HCT116 (cell line): Measurements from ENCODE around the gene LIMS2.

Source experiments
- ATF3 ChIP-seq: IDR thresholded peaks from 2 replicates; pipeline ENCODE4 v1.6.1; 2012
- CEBPB ChIP-seq: IDR thresholded peaks from 2 replicates; pipeline ENCODE4 v1.6.1; 2012; ENCODE audit warnings: low read depth
- CTCF ChIP-seq, 3 experiments: fragments of 200-600 bp in 1 of 3; sonication (generic) in 1 of 3; IDR thresholded peaks in 2 of 3; conservative IDR thresholded peaks in 1 of 3; 2 replicates each; pipeline ENCODE4 v1.5.1; 2012 to 2017; ENCODE audit warnings: low read depth in 2 of 3, low read length in 2 of 3, antibody characterized with exemption in 1 of 3, borderline replicate concordance in 1 of 3, control low read depth in 1 of 3, mild to moderate bottlenecking in 1 of 3, mixed read lengths in 1 of 3, mixed run types in 1 of 3, moderate library complexity in 1 of 3; ENCODE audit not compliant: insufficient read depth in 1 of 3
- EGR1 ChIP-seq: IDR thresholded peaks from 2 replicates; pipeline ENCODE4 v1.6.1; 2012; ENCODE audit warnings: low read depth
- ELF1 ChIP-seq: IDR thresholded peaks from 2 replicates; pipeline ENCODE4 v1.6.1; 2012; ENCODE audit warnings: low read depth, borderline replicate concordance
- EZH2 ChIP-seq: fragments of 200-600 bp; sonication (generic); IDR thresholded peaks from 2 replicates; pipeline ENCODE4 v1.6.1; 2017; ENCODE audit warnings: antibody characterized with exemption, mixed run types
- EZH2phosphoT487 ChIP-seq: fragments of 200-600 bp; IDR thresholded peaks from 2 replicates; pipeline ENCODE4 v1.6.1; 2018; ENCODE audit warnings: antibody characterized with exemption, borderline replicate concordance
- MAX ChIP-seq: IDR thresholded peaks from 2 replicates; pipeline ENCODE4 v1.6.1; 2012
- POLR2A ChIP-seq: IDR thresholded peaks from 2 replicates; pipeline ENCODE4 v1.7.0; 2011; ENCODE audit warnings: borderline replicate concordance; ENCODE audit not compliant: insufficient read depth, insufficient read length; ENCODE audit errors: extremely low read depth
- RAD21 ChIP-seq: IDR thresholded peaks from 2 replicates; pipeline ENCODE4 v1.6.1; 2012; ENCODE audit warnings: low read depth, mild to moderate bottlenecking
- SP1 ChIP-seq: IDR thresholded peaks from 2 replicates; pipeline ENCODE4 v1.6.1; 2012; ENCODE audit warnings: low read depth
- YY1 ChIP-seq: IDR thresholded peaks from 2 replicates; pipeline ENCODE4 v1.6.1; 2011; ENCODE audit warnings: low read length, low read depth, moderate library complexity, mild to moderate bottlenecking; ENCODE audit not compliant: insufficient replicate concordance; ENCODE audit errors: extremely low read depth
- ZBTB33 ChIP-seq: IDR thresholded peaks from 2 replicates; pipeline ENCODE4 v1.6.1; 2011; ENCODE audit warnings: mild to moderate bottlenecking, low read length, moderate library complexity; ENCODE audit not compliant: insufficient replicate concordance; ENCODE audit errors: extremely low read depth
- TF ChIP-seq, protein P1 (sequence below): IDR thresholded peaks from 2 replicates; pipeline ENCODE4 v1.6.1; 2012; ENCODE audit warnings: low read depth

- TF ChIP-seq CTCF (IDR thresholded peaks at IDR 0.05 in 2 of 3, conservative IDR thresholded peaks at IDR 0.05 in 1 of 3; ENCODE audit: borderline replicate concordance in 1 of 3, insufficient read depth in 1 of 3, low read depth in 2 of 3, low read length in 2 of 3) (no peak), CEBPB (no peak), ZBTB33 (no peak), MAX (no peak), ELF1 (no peak), POLR2A (no peak), EZH2 (no peak), YY1 (no peak), RAD21 (no peak), EGR1 (no peak), ATF3 (no peak), EZH2phosphoT487 (no peak), SP1 (no peak)
- TF ChIP-seq, protein P1, sequence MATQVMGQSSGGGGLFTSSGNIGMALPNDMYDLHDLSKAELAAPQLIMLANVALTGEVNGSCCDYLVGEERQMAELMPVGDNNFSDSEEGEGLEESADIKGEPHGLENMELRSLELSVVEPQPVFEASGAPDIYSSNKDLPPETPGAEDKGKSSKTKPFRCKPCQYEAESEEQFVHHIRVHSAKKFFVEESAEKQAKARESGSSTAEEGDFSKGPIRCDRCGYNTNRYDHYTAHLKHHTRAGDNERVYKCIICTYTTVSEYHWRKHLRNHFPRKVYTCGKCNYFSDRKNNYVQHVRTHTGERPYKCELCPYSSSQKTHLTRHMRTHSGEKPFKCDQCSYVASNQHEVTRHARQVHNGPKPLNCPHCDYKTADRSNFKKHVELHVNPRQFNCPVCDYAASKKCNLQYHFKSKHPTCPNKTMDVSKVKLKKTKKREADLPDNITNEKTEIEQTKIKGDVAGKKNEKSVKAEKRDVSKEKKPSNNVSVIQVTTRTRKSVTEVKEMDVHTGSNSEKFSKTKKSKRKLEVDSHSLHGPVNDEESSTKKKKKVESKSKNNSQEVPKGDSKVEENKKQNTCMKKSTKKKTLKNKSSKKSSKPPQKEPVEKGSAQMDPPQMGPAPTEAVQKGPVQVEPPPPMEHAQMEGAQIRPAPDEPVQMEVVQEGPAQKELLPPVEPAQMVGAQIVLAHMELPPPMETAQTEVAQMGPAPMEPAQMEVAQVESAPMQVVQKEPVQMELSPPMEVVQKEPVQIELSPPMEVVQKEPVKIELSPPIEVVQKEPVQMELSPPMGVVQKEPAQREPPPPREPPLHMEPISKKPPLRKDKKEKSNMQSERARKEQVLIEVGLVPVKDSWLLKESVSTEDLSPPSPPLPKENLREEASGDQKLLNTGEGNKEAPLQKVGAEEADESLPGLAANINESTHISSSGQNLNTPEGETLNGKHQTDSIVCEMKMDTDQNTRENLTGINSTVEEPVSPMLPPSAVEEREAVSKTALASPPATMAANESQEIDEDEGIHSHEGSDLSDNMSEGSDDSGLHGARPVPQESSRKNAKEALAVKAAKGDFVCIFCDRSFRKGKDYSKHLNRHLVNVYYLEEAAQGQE = no peak
Measured at GRCh38 chr2:127721978-127722355, 46.6 kb upstream of the LIMS2 start.
